ENCODE data around the gene CORO7.
"Not testable (repeated sequence)": the region's sequence is repeated elsewhere in the genome, so short reads cannot be mapped to it uniquely, and the experiment has no call there.

Gene CORO7

GRCh38 chr16:4402439-4403132, 13.8 kb downstream of the CORO7 start:
- peak; percentile 62 to 63 for DNase-seq (ENCODE audit: low read depth in 2 of 2)

- no peak for DNase-seq (ENCODE audit: low read depth in 2 of 2)
Measured at GRCh38 chr16:4401510-4401909, 14.9 kb downstream of the CORO7 start.

GRCh38 chr16:4401094-4401501, 15.3 kb downstream of the CORO7 start:
- no peak for DNase-seq (ENCODE audit: low read depth in 2 of 2)

DNA sequence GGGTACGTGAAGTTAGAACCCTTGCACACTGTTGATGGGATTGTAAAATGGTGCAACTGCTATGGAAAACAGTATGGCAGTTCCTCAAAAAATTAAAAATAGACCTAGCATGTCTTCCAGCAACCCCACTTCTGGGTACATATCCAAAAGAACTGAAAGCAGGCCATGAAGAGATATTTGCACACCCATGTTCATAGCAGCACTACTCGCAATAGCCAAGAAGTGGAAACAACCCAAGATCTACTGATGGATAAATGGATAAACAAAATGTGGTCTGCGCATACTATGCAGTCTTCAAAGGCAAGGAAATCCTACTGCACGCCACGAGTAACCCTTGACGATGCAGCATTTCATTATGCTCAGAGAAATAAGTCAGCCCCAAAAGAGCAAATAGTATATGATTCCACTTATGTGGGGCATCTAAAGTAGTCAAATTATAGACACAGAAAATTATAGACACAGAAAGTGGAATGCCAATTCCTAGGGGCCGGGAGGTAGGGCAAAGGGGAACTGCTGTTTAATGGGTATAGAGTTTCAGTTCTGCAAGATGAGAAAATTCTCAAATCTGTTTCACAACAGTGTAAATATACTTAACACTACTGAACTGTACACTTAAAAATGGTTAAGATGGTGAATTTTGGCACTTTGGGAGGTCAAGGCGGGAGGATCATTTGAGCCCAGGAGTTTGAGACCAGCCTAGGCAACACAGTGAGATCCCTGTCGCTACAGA, 17.2 kb downstream of the CORO7 start:
- DNase-seq (ENCODE audit: low read depth in 2 of 2) = no peak

DNA sequence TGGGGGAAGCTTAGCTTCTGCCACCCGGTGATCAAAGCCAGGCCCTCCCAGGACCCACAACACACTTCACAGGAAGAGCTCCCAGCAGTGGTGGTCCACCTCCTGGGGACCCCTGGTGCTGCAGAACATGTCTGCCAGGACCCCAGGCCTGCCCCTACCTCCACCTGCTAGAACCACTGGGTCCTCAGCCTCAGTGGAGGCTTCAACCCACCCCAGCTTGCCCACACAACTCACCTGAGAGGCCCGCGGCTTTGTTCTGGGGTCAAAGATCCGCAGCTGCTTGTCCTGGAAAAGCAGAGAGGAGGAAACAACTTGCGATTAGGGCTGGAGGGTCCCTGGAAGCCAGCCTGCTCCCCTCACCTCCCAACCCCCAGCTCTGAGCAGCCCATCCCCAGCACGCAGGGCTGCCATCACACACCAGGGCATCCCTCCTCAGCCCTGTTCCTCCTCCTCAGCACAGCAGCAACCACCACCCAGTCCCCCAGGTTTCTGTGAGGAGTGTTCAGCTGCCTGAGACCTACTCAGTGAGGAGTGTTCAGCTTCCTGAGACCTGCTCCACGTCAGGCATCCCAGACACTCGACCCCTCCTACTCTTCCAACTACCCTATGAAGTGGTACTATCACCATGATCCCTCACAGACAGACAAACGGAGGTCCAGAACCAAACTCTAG, 21.2 kb downstream of the CORO7 start:
- no peak for DNase-seq (ENCODE audit: low read depth in 2 of 2)

DNA sequence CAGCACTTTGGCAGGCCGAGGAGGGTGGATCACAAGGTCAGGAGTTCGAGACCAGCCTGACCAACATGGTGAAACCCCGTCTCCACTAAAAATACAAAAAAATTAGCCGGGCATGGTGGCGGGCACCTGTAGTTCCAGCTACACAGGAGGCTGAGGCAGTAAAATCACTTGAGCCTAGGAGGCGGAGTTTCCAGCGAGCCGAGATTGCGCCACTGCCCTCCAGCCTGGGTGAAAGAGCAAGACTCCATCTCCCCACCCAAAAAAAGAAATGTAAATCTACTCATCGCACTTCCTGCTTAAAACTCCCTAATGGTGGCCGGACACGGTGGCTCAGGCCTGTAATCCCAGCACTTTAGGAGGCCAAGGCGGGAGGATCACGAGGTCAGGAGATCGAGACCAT, 22.5 kb downstream of the CORO7 start:
- not testable (repeated sequence) for DNase-seq (ENCODE audit: low read depth in 2 of 2)

DNA sequence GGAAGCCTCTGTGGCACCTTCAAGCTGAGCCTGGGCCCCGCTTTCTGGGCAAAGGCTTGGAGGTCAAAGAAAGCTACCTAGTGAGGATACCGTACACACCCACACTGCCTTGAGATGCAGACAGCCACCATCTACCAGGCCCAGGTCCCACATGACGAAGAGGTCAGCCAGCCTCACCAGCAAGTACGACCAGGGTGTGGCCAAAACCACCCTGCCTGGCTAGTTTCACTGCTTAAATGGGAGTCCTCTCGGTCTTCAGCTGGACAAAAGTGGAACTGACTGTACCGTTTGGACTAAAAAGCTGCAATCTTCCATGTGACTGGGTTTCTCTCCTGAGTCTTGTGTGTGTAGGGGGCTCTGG, 23.2 kb downstream of the CORO7 start:
- no peak for DNase-seq (ENCODE audit: low read depth in 2 of 2)

- DNase-seq (ENCODE audit: low read depth in 2 of 2) = no peak
Measured at GRCh38 chr16:4392382-4393239, 23.8 kb downstream of the CORO7 start.

- no peak for DNase-seq (ENCODE audit: low read depth in 2 of 2)
Measured at GRCh38 chr16:4391631-4392381, 24.6 kb downstream of the CORO7 start.

DNA sequence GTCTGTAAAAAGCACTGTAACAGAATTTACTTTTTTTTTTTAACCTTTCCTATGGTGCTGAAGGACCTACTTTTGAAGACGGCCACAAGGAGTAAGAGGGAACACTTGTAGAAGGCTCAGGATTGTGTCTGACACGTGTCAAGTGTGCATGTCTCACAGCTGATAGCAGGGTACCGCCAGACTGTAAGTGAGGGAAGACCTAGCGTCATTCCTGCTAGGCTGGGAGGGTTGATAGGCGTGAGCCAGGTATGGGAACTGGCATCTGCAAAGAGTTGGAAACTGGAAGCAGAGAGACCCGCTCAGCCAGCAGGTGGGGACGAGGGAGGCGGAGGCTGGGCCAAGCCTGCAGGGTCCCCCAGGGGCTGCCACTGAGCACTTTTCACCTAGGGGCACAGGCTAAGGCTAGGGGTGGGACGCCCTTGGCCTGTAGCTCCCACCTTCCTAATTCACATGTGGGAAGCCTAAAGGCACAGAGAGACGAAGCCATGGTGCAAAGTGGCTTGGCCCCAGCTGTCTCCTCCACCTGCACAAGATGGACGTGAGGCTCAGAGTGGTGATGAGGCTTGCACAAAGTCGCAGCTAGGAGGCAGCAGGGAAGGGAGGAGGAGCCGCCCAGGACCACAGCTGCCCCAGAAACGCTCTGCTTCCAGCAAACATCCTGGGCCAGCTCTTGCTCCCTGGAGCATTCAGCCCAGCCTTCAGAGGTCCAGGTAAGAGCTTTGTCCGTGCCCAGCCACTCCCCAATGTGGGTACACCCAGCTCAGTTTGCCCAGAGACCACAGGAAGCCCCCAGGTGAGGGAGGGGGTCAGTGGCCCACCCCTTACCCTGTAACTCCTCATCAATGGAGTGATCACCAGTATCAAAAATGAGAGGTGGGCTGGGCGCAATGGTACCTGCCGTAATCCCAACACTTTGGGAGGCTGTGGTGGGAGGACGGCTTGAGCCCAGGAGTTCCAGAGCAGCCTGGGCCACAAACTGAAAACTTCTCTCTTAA, 25.8 kb downstream of the CORO7 start:
- DNase-seq (ENCODE audit: low read depth in 2 of 2) = no peak

GRCh38 chr16:4389051-4389955, 27.1 kb downstream of the CORO7 start:
- DNase-seq (ENCODE audit: low read depth in 2 of 2) = no peak

- no peak for DNase-seq (ENCODE audit: low read depth in 2 of 2)
Measured at GRCh38 chr16:4388271-4389021, 27.9 kb downstream of the CORO7 start.

GRCh38 chr16:4387781-4388180, 28.6 kb downstream of the CORO7 start:
- DNase-seq (ENCODE audit: low read depth in 2 of 2) = no peak

- DNase-seq (ENCODE audit: low read depth in 2 of 2) = no peak
Measured at GRCh38 chr16:4386951-4387565, 29.3 kb downstream of the CORO7 start.

- no peak for DNase-seq (ENCODE audit: low read depth in 2 of 2)
Measured at GRCh38 chr16:4386451-4386805, 30.0 kb downstream of the CORO7 start.

GRCh38 chr16:4385789-4386450, 30.5 kb downstream of the CORO7 start:
- no peak for DNase-seq (ENCODE audit: low read depth in 2 of 2)

DNA sequence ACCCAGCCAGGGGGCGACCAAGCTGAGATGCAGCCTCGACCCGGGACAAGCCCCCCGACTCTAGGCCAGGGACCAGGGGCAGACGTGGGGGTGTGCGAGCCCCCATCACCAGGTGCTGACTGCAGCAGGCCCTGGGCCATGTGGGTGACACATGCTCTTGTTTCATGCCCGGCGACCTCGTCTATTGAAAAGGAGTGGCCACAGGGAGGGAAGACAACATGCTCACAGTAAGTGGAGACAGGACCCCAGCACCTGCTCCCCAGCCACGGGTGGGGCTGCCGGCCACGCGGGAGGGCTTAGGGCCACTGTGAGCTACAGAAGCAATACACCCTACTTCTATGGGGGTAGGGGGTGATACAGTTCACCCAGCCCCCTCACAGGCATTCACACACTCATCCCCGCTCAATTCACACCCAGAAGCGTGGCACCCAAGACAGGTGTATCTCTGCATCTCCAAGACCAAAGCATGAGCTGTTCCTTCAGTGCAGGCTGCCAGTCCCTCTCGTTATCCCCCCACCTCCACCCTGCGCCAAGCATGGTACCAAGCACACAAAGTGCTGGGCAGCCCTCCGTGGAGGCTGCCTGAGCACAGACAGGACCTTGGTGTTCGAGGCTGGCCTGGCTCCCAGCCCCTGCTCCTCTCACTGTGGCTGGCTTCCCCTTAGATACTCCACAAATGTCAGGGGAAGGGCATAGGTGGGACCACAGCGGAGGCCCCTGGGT, 31.2 kb downstream of the CORO7 start:
- no peak for DNase-seq (ENCODE audit: low read depth in 2 of 2)

Measured in activated CD4-positive, alpha-beta T cell treated with anti-CD3 and anti-CD28 coated beads for 24 hours (primary cell).